CD4-positive, alpha-beta T cell treated with Interferon alpha-2 for 1 hour (primary cell): ENCODE results near the gene TMEM129.

Experiments
- DNase-seq, 2 donors: peaks; one replicate each; pipeline ENCODE4 v3.0.0-alpha.2; 2020 to 2022

Gene TMEM129, protein sequence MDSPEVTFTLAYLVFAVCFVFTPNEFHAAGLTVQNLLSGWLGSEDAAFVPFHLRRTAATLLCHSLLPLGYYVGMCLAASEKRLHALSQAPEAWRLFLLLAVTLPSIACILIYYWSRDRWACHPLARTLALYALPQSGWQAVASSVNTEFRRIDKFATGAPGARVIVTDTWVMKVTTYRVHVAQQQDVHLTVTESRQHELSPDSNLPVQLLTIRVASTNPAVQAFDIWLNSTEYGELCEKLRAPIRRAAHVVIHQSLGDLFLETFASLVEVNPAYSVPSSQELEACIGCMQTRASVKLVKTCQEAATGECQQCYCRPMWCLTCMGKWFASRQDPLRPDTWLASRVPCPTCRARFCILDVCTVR

GRCh38 chr4:1721003-1721665 is at the start of gene TMEM129, which contains the start of gene TACC3:
TSS of gene TMEM129 (minus strand) at chr4:1721323. CDS start at chr4:1720837, 486 bp downstream.
TSS of gene TACC3 (plus strand) at chr4:1721521. CDS start at chr4:1723422, 1,901 bp downstream.
- DNase-seq, result peak; percentile 97 to 98

DNA sequence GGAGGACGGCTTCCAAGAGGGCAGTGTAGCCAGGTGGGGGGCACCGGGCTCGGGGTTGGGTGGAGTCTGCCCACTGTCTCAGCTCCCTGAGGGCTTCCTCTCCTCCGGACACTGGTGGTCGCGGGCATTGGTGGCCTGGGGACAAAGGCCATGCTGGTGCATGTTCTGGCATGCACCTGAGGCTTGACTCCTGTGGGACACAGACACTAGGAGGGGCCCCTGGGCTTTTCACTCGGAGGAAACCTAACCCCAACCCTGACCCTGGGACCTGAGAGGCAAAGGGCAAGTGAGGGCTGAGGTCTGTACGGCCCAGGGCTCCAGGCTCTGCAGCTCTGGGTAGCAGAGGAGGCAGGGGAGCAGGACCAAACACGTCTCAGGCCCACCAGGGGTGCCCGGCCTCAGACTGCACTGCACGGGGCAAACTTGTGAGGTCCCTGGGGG is 49.7 kb upstream of the TMEM129 start:
- DNase-seq, result no peak

DNA sequence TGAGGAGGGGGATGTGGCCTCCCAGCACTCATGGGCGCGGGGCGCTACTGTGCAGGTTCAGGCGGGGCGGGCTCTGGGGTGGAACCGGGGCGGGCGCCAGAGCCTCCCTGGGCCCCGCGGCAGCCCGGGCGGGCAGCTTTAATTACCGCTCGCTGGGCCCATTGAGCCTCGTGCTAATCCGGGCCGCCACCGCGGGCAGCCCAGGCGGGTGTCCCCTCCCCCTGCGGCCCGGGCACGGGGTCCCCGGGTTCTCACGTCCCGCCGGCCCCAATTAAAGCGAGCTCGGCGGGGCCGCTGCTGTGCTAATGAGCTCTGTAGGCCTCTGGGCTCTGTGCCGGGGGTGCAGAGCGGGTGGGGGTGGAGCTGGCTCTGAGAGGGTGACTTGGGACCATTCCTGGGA is 49.1 kb upstream of the TMEM129 start:
- no peak for DNase-seq

DNA sequence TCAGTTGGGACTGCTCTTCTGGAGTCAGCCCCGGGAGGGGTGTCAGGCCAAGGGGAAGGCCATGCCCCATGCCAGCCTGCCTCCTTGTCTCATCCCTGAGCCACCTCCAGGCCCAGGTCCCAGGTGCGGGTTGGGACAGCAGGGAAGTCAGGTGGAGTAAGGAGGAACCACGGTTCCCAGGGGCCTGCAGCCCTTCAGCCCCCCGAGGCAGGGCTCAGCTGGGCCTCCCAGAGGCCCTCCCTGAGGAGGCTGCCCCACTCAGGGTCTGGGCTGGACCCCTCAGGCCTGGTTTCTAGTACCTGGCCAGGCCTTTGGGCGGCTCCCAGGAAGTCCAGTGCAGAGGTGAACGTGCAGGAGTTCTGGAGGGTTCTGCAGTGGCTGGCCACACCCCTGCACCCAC is 48.6 kb upstream of the TMEM129 start:
- DNase-seq, result no peak

GRCh38 chr4:1768367-1769034 is 47.4 kb upstream of the TMEM129 start:
- DNase-seq, result no peak

GRCh38 chr4:1767770-1768366 is 46.7 kb upstream of the TMEM129 start:
- DNase-seq, result peak in 1 of 2 donors; percentile 25

DNA sequence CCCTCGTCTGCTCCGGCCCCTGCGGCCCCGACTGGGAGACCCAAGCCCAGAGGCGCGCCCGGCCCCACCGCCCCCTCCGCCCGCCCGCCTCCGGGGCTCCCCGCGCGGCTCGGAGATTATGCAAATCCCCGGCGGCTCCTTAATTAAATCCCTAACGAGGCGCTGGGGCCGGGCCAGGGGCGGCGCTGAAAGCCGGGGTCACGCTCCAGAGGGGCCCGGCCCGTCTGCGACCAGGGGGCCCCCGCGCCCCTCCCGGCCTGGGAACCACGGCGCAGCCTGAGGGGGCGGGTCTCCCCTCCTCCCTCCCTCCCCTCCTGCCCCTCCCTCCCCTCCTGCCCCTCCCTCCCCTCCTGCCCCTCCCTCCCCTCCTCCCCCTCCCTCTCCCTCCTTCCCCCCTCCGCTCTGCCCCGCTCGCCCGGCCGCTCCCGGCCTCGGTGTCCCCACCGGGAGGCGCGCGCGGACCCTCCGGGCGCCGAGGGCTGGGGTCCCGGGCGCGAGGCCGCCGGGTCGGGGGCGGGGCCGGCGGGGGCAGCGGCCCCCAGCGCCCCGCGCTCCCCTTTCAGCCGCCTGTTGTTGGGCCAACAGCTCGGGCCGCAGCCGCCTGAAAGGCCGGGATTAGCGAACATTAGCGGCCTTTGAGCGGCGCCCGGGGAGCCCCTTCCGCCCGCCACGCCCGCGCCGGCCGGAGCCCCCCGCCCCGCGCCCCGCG is 46.1 kb upstream of the TMEM129 start:
- DNase-seq, result peak in 1 of 2 donors; percentile 10

DNA sequence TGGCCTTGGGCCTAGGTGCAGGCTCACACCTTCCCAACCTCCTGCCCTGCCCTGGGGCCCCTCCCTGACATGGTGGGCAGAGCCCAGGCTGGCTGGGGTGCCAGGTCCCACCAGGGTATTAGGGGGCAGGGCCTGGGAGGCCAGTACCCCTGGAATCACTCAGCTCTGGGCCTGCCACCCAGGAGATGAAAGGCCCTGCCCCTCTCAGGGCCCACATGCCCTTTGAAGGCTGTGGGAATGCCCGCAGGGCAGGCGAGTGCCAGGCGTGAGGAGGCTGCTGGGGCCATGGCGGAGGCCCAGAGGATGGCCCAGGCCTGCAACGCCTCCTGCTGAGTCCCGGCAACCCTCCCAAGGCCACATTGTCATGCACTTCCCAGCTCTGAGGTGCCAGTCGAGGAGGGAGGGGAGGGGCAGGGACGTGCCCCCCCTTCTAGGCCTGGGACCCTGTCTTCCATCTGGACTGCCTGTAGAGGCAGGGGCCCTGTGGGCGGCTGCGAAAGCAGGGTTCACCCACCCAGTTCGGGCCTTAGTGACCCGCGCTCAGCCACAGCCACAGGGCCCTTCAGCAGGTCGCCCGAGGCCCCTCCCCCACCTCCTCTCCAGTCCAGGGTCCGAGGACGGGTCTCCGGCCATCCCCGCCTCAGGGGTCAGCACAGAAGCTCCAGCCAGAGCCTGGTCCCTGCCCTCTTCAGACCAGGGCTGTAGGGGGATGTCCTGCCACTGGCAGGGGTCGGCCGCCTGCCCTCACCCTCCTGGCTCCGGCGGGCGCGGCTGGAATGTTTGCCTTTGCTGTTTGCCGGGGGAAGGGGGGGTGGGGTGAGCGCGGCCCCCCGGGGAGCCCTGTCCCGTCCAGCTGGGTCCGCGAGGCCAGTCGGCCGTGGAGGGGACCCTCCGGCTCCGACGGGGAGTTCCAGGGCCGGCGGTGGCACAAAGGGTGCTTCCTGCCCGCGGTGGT is 45.3 kb upstream of the TMEM129 start:
- DNase-seq, result no peak

- DNase-seq, result no peak
Measured at GRCh38 chr4:1765409-1766072, 44.4 kb upstream of the TMEM129 start.

DNA sequence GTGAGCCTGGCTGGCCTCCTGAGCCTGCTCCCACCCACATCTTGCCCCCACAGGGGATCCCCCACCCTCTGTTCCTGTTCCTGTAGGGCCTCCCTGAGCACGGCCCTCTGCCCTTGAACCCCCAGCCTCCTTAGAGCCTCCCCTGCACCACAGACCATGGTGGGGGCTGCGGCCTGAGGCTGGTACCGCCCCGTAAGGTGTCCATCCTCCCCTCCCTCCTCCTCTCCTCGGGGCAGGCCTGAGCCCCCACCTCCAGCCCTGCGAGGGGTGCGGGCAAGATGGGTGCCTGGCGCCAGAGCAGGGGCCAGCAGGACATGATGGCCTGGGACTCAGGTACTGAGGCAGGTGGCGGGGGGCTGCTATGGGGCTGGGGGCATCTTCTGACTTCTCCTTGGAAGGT is 43.5 kb upstream of the TMEM129 start:
- no peak for DNase-seq

- DNase-seq, result no peak
Measured at GRCh38 chr4:1763550-1764080, 42.5 kb upstream of the TMEM129 start.

DNA sequence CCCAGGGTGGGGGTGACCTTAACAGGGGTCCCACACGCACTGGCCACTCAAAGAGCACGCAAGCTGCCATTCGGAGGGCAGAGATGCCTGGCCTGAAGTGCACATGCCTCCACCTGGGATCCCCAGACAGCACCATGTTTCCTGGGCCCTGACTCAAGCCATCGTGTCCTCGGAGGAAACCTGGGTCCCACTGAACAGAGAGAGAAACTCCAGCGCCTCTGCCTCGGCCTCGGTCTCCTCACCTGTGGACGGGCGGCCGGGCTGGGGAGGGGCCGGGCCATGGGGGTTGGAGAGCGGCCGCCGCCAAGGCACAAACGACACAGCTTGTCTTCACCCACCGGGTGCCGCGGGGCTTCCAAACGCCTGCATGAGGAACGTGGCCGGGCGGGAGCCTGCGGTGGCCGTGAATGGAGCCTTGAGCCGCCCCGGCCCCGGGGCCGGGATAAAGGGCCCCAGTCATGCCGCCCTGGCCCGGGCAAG is 42.0 kb upstream of the TMEM129 start:
- DNase-seq, result no peak

GRCh38 chr4:1762264-1763010 is 41.3 kb upstream of the TMEM129 start:
- no peak for DNase-seq

GRCh38 chr4:1761130-1761689 is 40.1 kb upstream of the TMEM129 start:
- no peak for DNase-seq

- DNase-seq, result no peak
Measured at GRCh38 chr4:1760521-1761071, 39.5 kb upstream of the TMEM129 start.

- DNase-seq, result no peak
Measured at GRCh38 chr4:1759818-1760223, 38.7 kb upstream of the TMEM129 start.

DNA sequence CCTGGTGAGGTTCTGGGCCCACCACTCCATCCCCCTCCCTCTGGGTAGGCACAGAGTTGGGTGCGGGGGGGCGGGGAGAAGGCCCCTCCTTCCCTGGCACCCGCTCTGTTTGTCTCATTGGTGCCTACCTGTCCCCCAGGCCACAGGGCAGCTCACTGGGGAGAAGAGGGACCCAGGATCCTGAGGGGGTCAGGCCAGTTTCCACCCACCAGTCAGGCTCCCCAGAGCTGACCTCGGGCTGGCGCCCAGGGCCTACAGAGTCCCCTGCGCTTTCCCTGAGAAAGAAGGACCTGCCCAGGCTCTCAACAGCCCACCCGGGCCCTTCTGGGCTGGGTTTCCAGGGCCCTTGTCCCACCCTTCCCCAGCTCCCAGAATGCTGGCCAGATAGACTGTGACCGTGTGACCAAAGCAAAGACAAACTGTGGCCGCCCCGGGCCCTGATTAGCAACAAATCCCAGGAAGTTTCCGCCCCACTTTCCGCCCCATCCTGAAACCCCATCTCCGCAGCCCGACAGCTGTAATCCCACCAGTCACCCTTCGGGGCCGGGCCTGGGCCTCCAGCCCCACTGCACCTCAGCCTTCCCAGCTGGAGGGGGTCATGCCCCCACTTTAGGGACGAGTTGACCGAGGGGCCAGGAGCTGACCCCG is 38.2 kb upstream of the TMEM129 start:
- no peak for DNase-seq
